HG03045 (cell line): ENCODE data around the gene C14orf180.

Source experiments
- ATAC-seq: cut with Tn5 transposase; IDR thresholded peaks from one replicate; pipeline ENCODE4 v1.9.1; 2021; ENCODE audit warnings: mild to moderate bottlenecking, moderate library complexity; ENCODE audit not compliant: unreplicated experiment

C14orf180 gene

DNA sequence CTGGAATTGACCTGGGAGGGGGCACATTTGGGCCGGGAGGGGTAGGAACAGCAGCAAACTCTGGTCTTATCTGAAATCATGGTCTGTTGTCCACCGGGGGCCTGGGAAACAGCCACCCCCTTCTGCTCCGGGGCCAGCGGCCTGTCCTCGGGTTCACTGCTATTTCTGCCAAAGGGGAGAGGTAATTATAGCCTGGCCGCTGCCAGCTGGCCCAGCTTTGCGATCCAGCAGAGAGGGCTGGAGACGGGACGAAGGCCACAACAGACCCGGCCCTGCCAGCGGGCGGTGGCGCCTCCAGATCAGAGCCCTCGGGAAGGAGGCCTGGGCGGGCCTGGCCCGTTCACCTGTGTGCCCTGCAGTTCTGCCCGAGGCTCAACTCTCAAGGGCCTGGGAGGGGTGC, at the start of gene C14orf180:
C14orf180 (plus strand) TSS at position 258 of the 400 bp plus-strand sequence. CDS start 6,667 bp downstream, outside the sequence.
- no peak for ATAC-seq

- ATAC-seq: no peak
These were observed 48.9 kb upstream of the C14orf180 start for GRCh38 chr14:104530646-104531045.

GRCh38 chr14:104531421-104532190, 48.0 kb upstream of the C14orf180 start:
- ATAC-seq: no peak

GRCh38 chr14:104532191-104532555, 47.4 kb upstream of the C14orf180 start:
- no peak for ATAC-seq

DNA sequence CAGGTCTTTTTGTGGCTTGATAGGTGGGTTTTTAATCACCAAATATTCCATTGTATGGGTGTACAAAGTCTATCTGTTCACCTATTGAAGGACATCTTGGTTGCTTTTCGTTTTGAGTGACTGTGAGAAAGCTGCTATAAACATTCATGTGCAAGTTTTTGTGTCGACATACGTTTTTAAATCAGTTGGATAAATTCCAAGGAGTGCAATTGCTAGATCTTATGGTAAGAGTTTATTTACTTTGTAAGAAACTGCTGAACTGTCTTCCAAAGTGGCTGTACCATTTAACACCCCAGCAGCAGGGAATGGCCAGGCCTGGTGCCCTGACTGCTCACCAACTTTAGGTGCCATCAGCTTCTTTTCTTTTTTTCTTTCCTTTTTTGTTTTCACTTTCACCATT, 45.5 kb upstream of the C14orf180 start:
- no peak for ATAC-seq

DNA sequence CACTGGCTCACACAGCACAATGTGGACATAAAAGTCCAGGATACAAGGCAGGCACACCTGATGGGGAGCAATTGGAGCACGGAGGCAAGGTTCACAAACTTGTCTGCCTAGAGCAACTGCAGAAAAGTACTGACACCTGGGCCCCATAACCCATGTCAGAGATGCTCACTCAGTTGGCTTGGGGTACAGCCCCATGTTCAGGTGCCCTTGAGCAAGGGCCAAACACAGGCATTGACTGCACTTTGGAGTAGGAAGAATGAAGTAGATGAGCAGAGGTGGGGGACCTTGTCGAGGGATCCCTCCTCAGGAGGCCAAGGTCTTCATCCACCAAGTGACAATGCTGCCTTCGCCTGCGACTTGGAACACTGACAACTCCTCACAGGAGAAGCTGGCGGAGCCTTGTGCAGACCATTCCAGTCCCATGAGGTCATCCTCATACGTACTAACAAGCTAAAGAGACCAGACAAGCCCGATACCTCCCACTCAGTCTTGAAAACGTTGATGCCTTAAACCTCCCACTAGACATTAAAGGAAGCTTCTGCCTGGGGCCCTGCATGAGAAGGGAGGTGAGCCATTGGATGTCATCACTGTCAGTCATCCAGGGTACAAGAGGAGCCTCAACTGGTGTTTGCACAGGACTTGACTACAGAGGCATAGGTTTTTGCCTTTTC, 42.5 kb upstream of the C14orf180 start:
- no peak for ATAC-seq

DNA sequence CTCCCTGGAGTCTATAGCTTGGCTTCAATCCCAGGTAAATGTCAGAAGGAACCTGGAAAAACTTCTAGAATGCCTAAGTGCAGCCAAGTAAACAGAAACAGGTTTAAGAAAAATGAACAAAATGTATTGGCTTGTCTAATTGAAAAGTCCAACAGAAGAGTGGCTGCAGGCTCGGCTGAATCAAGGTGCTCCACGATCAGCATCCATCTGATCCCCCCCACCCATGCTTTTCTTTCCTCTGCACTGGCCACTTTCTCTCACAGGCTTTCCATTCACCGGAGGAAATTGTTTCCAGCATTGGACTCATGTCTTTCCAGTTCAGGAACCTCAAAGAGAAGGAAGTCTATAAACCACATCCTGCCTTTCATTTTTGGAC, 42.0 kb upstream of the C14orf180 start:
- ATAC-seq: no peak

GRCh38 chr14:104541905-104542465, 37.6 kb upstream of the C14orf180 start:
- ATAC-seq: no peak

DNA sequence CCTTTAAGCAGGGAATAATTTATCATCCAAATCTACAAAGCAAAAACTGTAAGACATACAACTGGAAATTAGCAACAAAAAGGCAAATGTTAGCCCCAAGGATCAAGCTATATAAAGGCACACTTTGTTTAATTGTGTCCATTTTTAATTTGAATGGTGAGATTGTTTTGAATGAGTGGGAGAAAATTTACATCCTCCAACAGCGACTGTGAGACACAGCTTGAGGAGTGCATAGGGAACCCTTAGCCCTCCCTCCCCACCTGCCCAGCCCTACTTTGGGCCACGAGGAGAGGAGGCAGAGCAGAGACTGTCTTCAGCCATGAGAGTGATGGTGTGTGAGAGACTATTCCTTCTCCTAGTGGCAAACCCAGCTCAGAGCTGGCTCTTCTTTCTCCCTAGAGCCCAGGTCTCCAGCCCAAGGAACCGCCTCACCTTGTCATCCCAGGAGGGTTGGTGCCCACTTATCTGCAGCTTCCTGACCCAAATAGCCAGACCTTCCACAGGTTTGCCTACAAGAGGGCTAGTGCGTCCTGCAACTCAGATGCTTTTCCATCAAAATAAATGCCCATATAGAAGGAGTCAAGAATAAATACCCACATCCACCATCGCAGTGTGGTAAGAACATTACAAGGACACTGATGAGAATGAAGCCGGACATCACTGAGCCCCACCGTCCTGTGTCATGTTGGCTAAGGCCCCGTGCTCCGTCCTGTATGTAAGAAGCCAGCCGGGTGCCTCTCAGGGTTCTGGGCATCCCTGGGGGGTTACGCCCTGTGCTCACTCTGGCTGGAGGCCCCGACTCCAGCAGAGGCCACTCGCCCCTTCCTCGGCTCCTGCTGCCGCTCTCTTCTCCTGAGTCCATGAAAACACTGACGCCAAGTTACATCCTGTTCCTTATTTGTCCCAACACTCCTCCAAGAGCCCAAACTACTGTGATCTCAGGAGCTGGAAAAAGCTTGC, 36.4 kb upstream of the C14orf180 start:
- ATAC-seq: no peak

DNA sequence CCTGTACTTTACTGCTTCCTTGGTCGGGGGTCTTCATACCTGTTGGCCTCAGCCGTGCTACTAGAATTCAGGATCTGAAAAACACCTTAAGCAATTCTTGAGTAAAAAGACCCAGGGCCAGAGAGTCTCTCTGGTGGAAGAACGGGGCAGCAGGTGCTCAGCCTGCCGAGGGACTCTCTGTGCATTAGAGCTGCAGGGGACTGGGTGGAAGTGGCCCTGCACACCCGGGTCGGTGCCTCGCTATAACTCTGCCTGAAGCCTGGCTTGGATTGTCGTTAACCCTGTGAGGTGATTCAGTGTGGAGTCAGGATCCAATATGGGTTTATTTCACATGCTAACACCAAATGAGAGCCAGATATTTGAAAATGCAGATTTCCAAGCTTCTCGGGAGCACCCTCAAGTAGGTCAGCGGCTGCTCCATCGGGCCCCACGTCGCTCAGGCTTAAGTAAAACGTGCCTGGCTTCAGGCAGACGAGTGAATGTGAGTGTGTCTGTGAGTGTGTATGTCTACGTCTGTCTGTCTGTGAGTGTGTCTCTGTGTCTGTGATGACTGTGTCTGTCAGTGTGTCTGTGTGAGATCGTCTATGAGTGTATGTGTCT, 35.1 kb upstream of the C14orf180 start:
- no peak for ATAC-seq

- ATAC-seq: no peak
These were observed 34.2 kb upstream of the C14orf180 start for GRCh38 chr14:104545151-104545941.

DNA sequence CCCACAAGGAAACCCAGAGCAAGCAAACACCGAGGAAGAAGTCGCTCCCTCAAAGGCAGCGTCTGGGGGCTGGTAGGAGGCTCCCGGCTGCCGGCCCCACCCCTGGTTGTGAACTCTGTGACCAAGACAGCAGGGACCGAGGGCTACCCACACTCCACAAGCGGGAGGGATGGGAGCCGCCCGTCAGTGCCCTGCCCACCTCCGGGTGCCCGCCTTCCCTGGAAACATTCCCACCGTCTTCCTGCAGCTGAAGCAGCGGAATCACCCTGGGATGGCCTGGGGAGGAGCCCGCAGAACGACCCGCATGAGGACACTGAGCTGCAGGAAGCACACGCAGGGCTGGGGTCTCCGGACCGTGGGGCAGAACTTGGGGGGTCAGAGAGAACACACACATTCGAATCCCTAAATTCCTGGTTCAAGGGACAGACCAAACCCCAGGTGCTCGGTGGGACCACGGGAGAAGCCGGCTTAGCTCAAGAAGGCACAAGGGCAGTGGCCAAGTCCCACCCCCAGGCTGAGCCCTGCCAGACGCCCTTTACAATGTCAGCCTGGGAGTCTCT, 33.5 kb upstream of the C14orf180 start:
- no peak for ATAC-seq

GRCh38 chr14:104546591-104547309, 32.8 kb upstream of the C14orf180 start:
- ATAC-seq: no peak

GRCh38 chr14:104547310-104547997, 32.1 kb upstream of the C14orf180 start:
- ATAC-seq: no peak

- ATAC-seq: no peak
These were observed 31.4 kb upstream of the C14orf180 start for GRCh38 chr14:104547998-104548700.

DNA sequence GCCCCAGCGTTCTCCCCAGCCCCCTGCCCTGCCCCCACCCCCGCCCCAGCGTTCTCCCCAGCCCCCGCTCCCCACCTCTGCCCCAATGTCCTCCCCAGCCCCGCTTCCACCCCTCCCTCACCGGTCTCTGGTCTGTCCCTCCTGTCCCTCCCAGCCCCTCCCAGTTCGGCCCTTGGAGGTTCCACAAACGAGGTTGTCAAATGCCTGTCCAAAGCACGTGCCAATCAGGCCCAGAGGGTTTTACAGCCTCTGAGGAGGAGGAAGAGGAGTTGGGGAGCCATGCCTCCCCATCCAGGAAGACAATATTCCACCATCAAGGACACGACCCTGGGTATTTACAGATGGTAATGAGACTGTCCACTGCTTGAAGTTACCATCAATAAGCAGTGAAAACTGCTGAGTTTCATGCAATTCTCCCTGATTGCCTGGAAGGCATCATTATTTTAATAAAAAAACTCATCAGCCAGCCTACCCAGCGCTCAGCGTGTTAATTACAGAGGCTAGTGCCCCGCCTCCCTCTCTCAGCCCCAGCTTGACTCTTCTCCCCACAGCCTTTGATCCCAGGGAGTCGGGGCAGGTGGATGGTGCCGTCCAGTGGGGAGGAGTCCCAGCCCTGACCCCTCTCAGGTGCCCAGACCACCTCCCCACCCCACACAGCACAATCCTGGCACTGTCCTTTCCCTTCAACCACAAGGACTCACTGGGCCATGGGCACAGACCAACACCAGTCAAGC, 30.6 kb upstream of the C14orf180 start:
- no peak for ATAC-seq
